Esophagus muscularis mucosa (tissue), 4 donors: ENCODE measurements around the gene MCEMP1. TPM values are rescaled to one million over a fixed set of nuclear protein-coding genes. Genes with fewer than 3 reads are reported as not detected.

ENCODE experiments used
- DNase-seq: peaks from one replicate; pipeline ENCODE4 v3.0.0-alpha.2; 2017; ENCODE audit errors: extremely low spot score
- H3K27ac ChIP-seq, 4 donors: fragments of 200-600 bp; sonication (generic); replicated peaks in 1 of 4; 1 replicate in 3 of 4; 2 replicates in 1 of 4; pipeline ENCODE4 v1.5.1; 2016 to 2019; ENCODE audit warnings: mild to moderate bottlenecking in 1 of 4
- H3K27me3 ChIP-seq, 4 donors: fragments of 200-600 bp; sonication (generic); one replicate each; pipeline versions ENCODE4 v1.5.1 to v1.6.0; 2016 to 2019
- H3K36me3 ChIP-seq, 4 donors: fragments of 200-600 bp; sonication (generic); one replicate each; pipeline ENCODE4 v1.5.1; 2016 to 2019
- H3K4me1 ChIP-seq, 4 donors: fragments of 200-600 bp; sonication (generic); one replicate each; pipeline ENCODE4 v1.5.1; 2016 to 2019
- H3K4me3 ChIP-seq, 4 donors: fragments of 200-600 bp; sonication (generic); 1 replicate in 2 of 4; 2 replicates in 2 of 4; pipeline ENCODE4 v1.5.1; 2016 to 2019; ENCODE audit warnings: mild to moderate bottlenecking in 4 of 4, moderate library complexity in 1 of 4
- H3K9me3 ChIP-seq, 4 donors: fragments of 200-600 bp; sonication (generic); 1 replicate in 3 of 4; 2 replicates in 1 of 4; pipeline ENCODE4 v1.5.1; 2016 to 2019
- CTCF ChIP-seq, 3 experiments: fragments of 200-600 bp in 2 of 3; fragments of 450-650 bp in 1 of 3; sonication (generic) in 2 of 3; IDR thresholded peaks; one replicate each; pipeline ENCODE4 v1.5.1; 2017 to 2019; ENCODE audit warnings: antibody characterized with exemption in 3 of 3, mild to moderate bottlenecking in 2 of 3, moderate library complexity in 1 of 3
- EP300 ChIP-seq: sonication (generic); formaldehyde crosslinking; IDR thresholded peaks from one replicate; pipeline ENCODE4 v1.6.1; 2017; ENCODE audit warnings: antibody characterized with exemption
- POLR2A ChIP-seq: fragments of 450-650 bp; IDR thresholded peaks from one replicate; pipeline ENCODE4 v1.6.1; 2017; ENCODE audit warnings: antibody characterized with exemption, moderate library complexity, mild to moderate bottlenecking, low read depth
- POLR2AphosphoS5 ChIP-seq, 2 donors: sonication (generic); formaldehyde crosslinking; IDR thresholded peaks; one replicate each; pipeline ENCODE4 v1.6.1; 2017; ENCODE audit warnings: antibody characterized with exemption in 2 of 2
- WGBS: methylation state at CpG from one replicate; pipeline ENCODE4 v1.1.5; 2018; 5-methylcytosine and 5-hydroxymethylcytosine counted together
- intact Hi-C: fragments of 100-400 bp; cut with DNase I; formaldehyde crosslinking; loops from one replicate; pipeline ENCODE4 v1.15.1; 2023
- total RNA-seq, 4 donors: library from RNA; depleted of rRNA; stranded (reverse); fragments of >200 nt; gene quantifications; one replicate each; pipeline versions ENCODE4 v1.1.0 to v1.2.1, GENCODE V29; 2016

MCEMP1 gene
- total RNA-seq, 4 donors from 2014 or later: 0.34 to 2.0 (median 0.42) TPM; not detected in 1

- H3K36me3 ChIP-seq: peaks cover 0 to 16% (median 7%) of the 10 kb centered on the region in 4 donors
- H3K4me1 ChIP-seq: peaks cover under 1 to 18% (median 9%) of the 10 kb centered on the region in 4 donors
- H3K27me3 ChIP-seq: peaks cover 0 to 60% (median 20%) of the 10 kb centered on the region in 4 donors
- peak overlapping the region; percentile 44 to 59 (median 45) for H3K4me3 ChIP-seq
- no peak for TF ChIP-seq POLR2A
- TF ChIP-seq EP300: no peak
- TF ChIP-seq CTCF (IDR thresholded peaks at IDR 0.05): no peak
- no peak for TF ChIP-seq POLR2AphosphoS5 (IDR thresholded peaks at IDR 0.05)
- 70% methylated on average over 16 of the region's 16 CpGs for WGBS
- peak overlapping the region in 1 of 4 donors; percentile 65 for H3K27ac ChIP-seq
- intact Hi-C loops: no loop called here
- DNase-seq: no peak
- no peaks in the 10 kb centered on the region for H3K9me3 ChIP-seq
Measured at GRCh38 chr19:7636317-7636690, 40.6 kb upstream of the MCEMP1 start.

DNA sequence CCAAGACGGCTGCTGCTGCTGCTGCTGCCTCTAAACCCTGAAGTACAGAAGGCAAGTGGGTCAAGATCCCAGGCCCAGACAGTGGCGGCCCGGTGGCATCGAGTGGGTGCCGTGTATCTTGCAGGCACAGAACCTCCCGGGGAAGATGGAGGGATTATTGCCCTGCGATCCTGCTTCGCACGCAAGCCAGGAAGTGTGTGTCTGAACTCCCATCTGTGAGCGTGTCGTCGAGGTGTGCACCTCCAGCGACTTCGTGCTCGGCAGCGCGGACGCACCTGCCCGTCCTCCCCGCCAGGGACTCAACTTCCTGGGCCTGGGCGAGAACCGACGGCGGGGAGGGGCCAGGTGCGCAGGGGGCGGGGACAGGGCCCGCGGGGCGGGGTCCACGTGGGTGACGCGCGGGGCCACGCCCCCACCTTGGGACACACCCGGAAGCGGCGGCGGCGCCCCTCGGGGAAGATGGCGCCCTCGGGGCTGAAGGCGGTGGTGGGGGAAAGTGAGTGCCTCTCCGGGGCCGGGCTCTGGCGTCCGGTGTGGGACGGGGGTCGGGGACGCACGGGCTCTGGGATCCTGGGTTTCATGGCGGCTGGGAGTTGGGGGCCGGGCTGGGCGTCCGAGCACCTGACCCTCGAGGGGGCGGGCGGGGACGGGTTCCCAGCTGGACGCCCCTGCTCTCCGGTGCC lies 40.1 kb upstream of the MCEMP1 start, which contains the start of gene STXBP2:
STXBP2 (plus strand) TSS at position 420 of the 683 bp plus-strand sequence; CDS start at position 460, 40 bp downstream.
- H3K4me1 ChIP-seq: peaks cover 0 to 13% (median 5%) of the 10 kb centered on the region in 4 donors
- peak within 1 kb of the TSS in 3 of 4 donors; percentile 46 to 65 (median 57) for H3K27ac ChIP-seq
- H3K9me3 ChIP-seq: no peaks in the 10 kb centered on the region
- H3K36me3 ChIP-seq: peaks cover 0 to 11% (median 5%) of the 10 kb centered on the region in 4 donors
- DNase-seq: no peak
- TF ChIP-seq CTCF (IDR thresholded peaks at IDR 0.05) (no peak), POLR2AphosphoS5 (IDR thresholded peaks at IDR 0.05) (peak in 1 of 2 donors; percentile 45), POLR2A (no peak)
- intact Hi-C loops: no loop called here
- peak within 1 kb of the TSS; percentile 44 to 59 (median 45) for H3K4me3 ChIP-seq
- H3K27me3 ChIP-seq: peaks cover 0 to 66% (median 20%) of the 10 kb centered on the region in 4 donors
- WGBS: 24% methylated on average over 13 of the region's 61 CpGs

- no peak for DNase-seq
- 60% methylated on average over 15 of the region's 30 CpGs for WGBS
Measured at GRCh38 chr19:7637374-7638256, 39.3 kb upstream of the MCEMP1 start.

More at GRCh38 chr19:7637374-7638256, 39.3 kb upstream of the MCEMP1 start:
- Histone ChIP-seq H3K4me1 (peaks cover 0 to 11% (median 5%) of the 10 kb centered on the region in 4 donors), H3K27ac (peak overlapping the region in 3 of 4 donors; percentile 46 to 65 (median 57)), H3K36me3 (peaks cover 0 to 3% (median 1%) of the 10 kb centered on the region in 4 donors), H3K9me3 (no peaks in the 10 kb centered on the region), H3K4me3 (peak overlapping the region; percentile 44 to 59 (median 45)), H3K27me3 (peaks cover 0 to 73% (median 20%) of the 10 kb centered on the region in 4 donors)
- intact Hi-C loops: no loop called here
- TF ChIP-seq CTCF (IDR thresholded peaks at IDR 0.05) (no peak), POLR2AphosphoS5 (IDR thresholded peaks at IDR 0.05) (no peak), POLR2A (no peak), EP300 (no peak)
